CD4-positive, CD25-positive, alpha-beta regulatory T cell (primary cell): ENCODE data around the gene SIGLEC6. TPM values are rescaled to one million over a fixed set of nuclear protein-coding genes. Genes with fewer than 3 reads are reported as not detected.

Experiments used
- ATAC-seq, 2 donors: fragments of 150-1000 bp; cut with Tn5 transposase; one replicate each; pipeline ENCODE4 v1.10.0; 2021; ENCODE audit warnings: low read depth in 2 of 2, moderate number of reproducible peaks in 2 of 2, moderate library complexity in 1 of 2
- DNase-seq, 3 donors: peaks; one replicate each; pipeline versions ENCODE4 v3.0.0 to v3.0.0-alpha.2; 2012 to 2022; ENCODE audit warnings: mixed read lengths in 1 of 3
- H3K27ac ChIP-seq: one replicate; pipeline ENCODE4 v1.7.0; 2013; ENCODE audit warnings: mild to moderate bottlenecking, low read length; ENCODE audit not compliant: insufficient read depth, poor library complexity, severe bottlenecking
- H3K27me3 ChIP-seq: one replicate; pipeline ENCODE4 v1.7.0; 2013; ENCODE audit warnings: low read length; ENCODE audit not compliant: control insufficient read depth, insufficient read depth
- H3K36me3 ChIP-seq: one replicate; pipeline ENCODE4 v1.7.0; 2013; ENCODE audit warnings: mild to moderate bottlenecking, low read length, moderate library complexity; ENCODE audit not compliant: control insufficient read depth, insufficient read depth
- H3K4me1 ChIP-seq: 2 replicates; pipeline ENCODE4 v1.7.0; 2013; ENCODE audit warnings: mild to moderate bottlenecking, low read length; ENCODE audit not compliant: insufficient read depth, control insufficient read depth, poor library complexity, severe bottlenecking
- H3K4me3 ChIP-seq: one replicate; pipeline ENCODE4 v1.7.0; 2013; ENCODE audit warnings: low read depth, mild to moderate bottlenecking, low read length, moderate library complexity
- H3K9me3 ChIP-seq, 2 experiments: 1 replicate in 1 of 2; 2 replicates in 1 of 2; pipeline ENCODE4 v1.7.0; 2013; ENCODE audit warnings: low read length in 2 of 2, mild to moderate bottlenecking in 1 of 2, moderate library complexity in 1 of 2; ENCODE audit not compliant: control insufficient read depth in 2 of 2
- H3K27ac Mint-ChIP-seq, 3 donors: one replicate each; pipeline ENCODE4 v1.8.0; 2020 to 2022; ENCODE audit warnings: mild to moderate bottlenecking in 3 of 3, mixed read lengths in 3 of 3, moderate library complexity in 2 of 3
- H3K27me3 Mint-ChIP-seq: one replicate; pipeline ENCODE4 v1.8.0; 2022; ENCODE audit warnings: mild to moderate bottlenecking, mixed read lengths
- H3K36me3 Mint-ChIP-seq: one replicate; pipeline ENCODE4 v1.8.0; 2020; ENCODE audit warnings: mixed read lengths
- H3K4me1 Mint-ChIP-seq, 4 donors: one replicate each; pipeline ENCODE4 v1.8.0; 2020 to 2022; ENCODE audit warnings: mixed read lengths in 4 of 4, mild to moderate bottlenecking in 1 of 4
- H3K4me3 Mint-ChIP-seq, 4 donors: one replicate each; pipeline ENCODE4 v1.8.0; 2020 to 2022; ENCODE audit warnings: mild to moderate bottlenecking in 4 of 4, mixed read lengths in 4 of 4, moderate library complexity in 3 of 4
- H3K9me3 Mint-ChIP-seq, 7 donors: one replicate each; pipeline ENCODE4 v1.8.0; 2020 to 2022; ENCODE audit warnings: mixed read lengths in 7 of 7, mild to moderate bottlenecking in 3 of 7, moderate library complexity in 2 of 7
- polyA plus RNA-seq, 4 donors: library from polyadenylated mRNA; unstranded; fragments of 300-500 nt; fragmentation: Illumina TruSeq; gene quantifications; one replicate each; pipeline ENCODE4 v1.2.3, GENCODE V29; 2021
- total RNA-seq: library from RNA; stranded (reverse); gene quantifications from one replicate; pipeline ENCODE4 v1.2.3, GENCODE V29; 2022

SIGLEC6 gene
- total and polyA plus RNA-seq, 5 donors from 2014 or later: not detected

DNA sequence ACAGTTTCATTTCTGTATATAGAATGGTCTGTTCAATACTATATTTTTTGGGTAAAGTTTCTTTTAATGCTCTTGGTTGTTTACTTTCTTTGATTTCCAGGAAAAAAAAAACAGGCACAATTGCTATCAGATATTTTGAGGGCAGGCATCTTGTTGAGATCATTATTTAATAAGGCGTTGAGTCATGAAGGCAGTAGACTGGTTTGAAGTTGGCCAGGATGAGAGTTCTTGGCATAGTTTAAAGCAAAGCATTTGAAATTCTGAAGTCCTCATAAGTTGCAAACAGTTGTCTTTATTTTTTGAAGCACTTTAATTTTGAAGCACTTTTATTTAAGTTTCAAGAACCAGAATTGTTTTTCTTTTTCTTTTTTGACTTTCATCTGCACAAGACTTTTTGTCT, 37.0 kb upstream of the SIGLEC6 start:
- peaks cover 0 to 3% (median 0%) of the 10 kb centered on the region in 7 donors for H3K9me3 Mint-ChIP-seq
- H3K36me3 Mint-ChIP-seq: peaks cover 10% of the 10 kb centered on the region
- no peak overlapping the region for H3K4me3 Mint-ChIP-seq

GRCh38 chr19:51567583-51567982, 36.1 kb upstream of the SIGLEC6 start:
- no peak for ATAC-seq
- H3K27ac ChIP-seq: no peak overlapping the region
- peaks cover 34% of the 10 kb centered on the region for H3K27me3 Mint-ChIP-seq
- H3K4me1 Mint-ChIP-seq: peaks cover 10 to 21% (median 18%) of the 10 kb centered on the region in 4 donors
- no peaks in the 10 kb centered on the region for H3K36me3 ChIP-seq
- peaks cover 17% of the 10 kb centered on the region for H3K4me1 ChIP-seq
- H3K9me3 ChIP-seq: no peaks in the 10 kb centered on the region
- H3K4me3 Mint-ChIP-seq: no peak overlapping the region
- no peak overlapping the region for H3K4me3 ChIP-seq
- no peak overlapping the region for H3K27ac Mint-ChIP-seq
- H3K36me3 Mint-ChIP-seq: peaks cover 6% of the 10 kb centered on the region
- H3K9me3 Mint-ChIP-seq: peaks cover 0 to 3% (median 0%) of the 10 kb centered on the region in 7 donors
- no peak for DNase-seq
- H3K27me3 ChIP-seq: peaks cover 17% of the 10 kb centered on the region

More for the DNA sequence above, 37.0 kb upstream of the SIGLEC6 start:
- H3K9me3 ChIP-seq: no peaks in the 10 kb centered on the region
- peaks cover 17% of the 10 kb centered on the region for H3K4me1 ChIP-seq
- no peak overlapping the region for H3K27ac ChIP-seq
- ATAC-seq (no peak), DNase-seq (no peak)
- no peak overlapping the region for H3K27ac Mint-ChIP-seq
- peaks cover 17% of the 10 kb centered on the region for H3K27me3 ChIP-seq
- H3K4me3 ChIP-seq: no peak overlapping the region
- peaks cover 13 to 30% (median 19%) of the 10 kb centered on the region in 4 donors for H3K4me1 Mint-ChIP-seq
- H3K36me3 ChIP-seq: peaks cover 6% of the 10 kb centered on the region
- peaks cover 31% of the 10 kb centered on the region for H3K27me3 Mint-ChIP-seq

GRCh38 chr19:51566489-51567100, 35.1 kb upstream of the SIGLEC6 start:
- no peaks in the 10 kb centered on the region for H3K36me3 ChIP-seq
- Mint-ChIP-seq H3K27ac (no peak overlapping the region), H3K4me3 (no peak overlapping the region), H3K36me3 (no peaks in the 10 kb centered on the region), H3K4me1 (peaks cover 5 to 15% (median 11%) of the 10 kb centered on the region in 4 donors), H3K9me3 (peaks cover 0 to 3% (median 0%) of the 10 kb centered on the region in 7 donors), H3K27me3 (peaks cover 37% of the 10 kb centered on the region)
- peaks cover 11% of the 10 kb centered on the region for H3K4me1 ChIP-seq
- ATAC-seq (no peak), DNase-seq (no peak)
- H3K27me3 ChIP-seq: peaks cover 17% of the 10 kb centered on the region
- no peak overlapping the region for H3K27ac ChIP-seq
- H3K4me3 ChIP-seq: no peak overlapping the region
- H3K9me3 ChIP-seq: no peaks in the 10 kb centered on the region

DNA sequence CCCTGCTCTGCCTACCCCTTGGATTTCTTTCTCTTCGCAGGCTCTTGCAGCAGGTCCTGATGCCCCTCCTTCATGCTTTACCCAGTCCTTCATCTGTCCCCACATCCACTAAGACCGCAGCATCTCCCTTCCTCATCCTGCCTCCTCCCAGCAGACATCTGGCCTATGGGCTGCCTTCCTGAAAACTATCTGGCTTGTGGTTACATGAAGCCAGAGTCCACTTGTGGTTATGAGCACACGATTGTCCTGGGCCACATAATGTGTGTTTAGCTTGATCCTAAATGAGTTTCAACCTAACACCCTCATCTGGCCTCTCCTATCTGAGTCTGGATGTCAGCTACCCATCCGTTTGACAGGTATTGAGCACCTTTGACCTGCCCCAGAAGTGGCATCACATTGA, 34.1 kb upstream of the SIGLEC6 start:
- Histone ChIP-seq H3K36me3 (no peaks in the 10 kb centered on the region), H3K27me3 (peaks cover 17% of the 10 kb centered on the region), H3K9me3 (no peaks in the 10 kb centered on the region), H3K4me3 (no peak overlapping the region), H3K4me1 (peaks cover 4% of the 10 kb centered on the region), H3K27ac (no peak overlapping the region)
- Mint-ChIP-seq H3K4me1 (peaks cover 2 to 8% (median 3%) of the 10 kb centered on the region in 4 donors), H3K36me3 (no peaks in the 10 kb centered on the region), H3K4me3 (no peak overlapping the region), H3K27ac (no peak overlapping the region), H3K9me3 (peaks cover 0 to 4% (median 0%) of the 10 kb centered on the region in 7 donors), H3K27me3 (peaks cover 37% of the 10 kb centered on the region)
- DNase-seq (no peak), ATAC-seq (no peak)

GRCh38 chr19:51564791-51565190, 33.3 kb upstream of the SIGLEC6 start:
- Histone ChIP-seq H3K27ac (no peak overlapping the region), H3K27me3 (peaks cover 20% of the 10 kb centered on the region), H3K9me3 (no peaks in the 10 kb centered on the region), H3K4me1 (no peaks in the 10 kb centered on the region), H3K36me3 (no peaks in the 10 kb centered on the region), H3K4me3 (no peak overlapping the region)
- Mint-ChIP-seq H3K4me1 (peaks cover 0 to 5% (median 0%) of the 10 kb centered on the region in 4 donors), H3K4me3 (no peak overlapping the region), H3K36me3 (no peaks in the 10 kb centered on the region), H3K27ac (no peak overlapping the region), H3K9me3 (peaks cover 0 to 5% (median 0%) of the 10 kb centered on the region in 7 donors), H3K27me3 (peaks cover 43% of the 10 kb centered on the region)
- ATAC-seq (no peak), DNase-seq (no peak)

DNA sequence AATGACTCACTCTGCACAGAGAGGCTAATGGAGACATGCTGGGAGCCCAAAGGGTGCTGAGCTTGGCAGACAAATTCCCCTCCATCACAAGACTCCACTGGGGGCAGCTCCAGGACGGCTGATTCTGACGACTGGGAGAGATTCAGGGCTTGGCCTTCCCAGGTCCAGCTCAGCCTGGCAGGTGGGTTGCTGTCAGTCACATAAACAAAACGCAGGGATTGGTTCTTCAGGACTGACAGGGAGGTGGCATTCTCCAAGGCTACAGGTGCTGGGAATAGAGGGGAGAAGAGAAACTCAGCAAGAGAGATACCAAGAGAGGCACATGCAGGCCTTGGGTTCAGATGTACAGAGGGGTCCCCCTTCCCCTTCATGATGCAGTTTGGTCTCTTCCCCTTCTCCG, 28.9 kb upstream of the SIGLEC6 start:
- H3K36me3 ChIP-seq: no peaks in the 10 kb centered on the region
- no peak overlapping the region for H3K27ac Mint-ChIP-seq
- H3K9me3 Mint-ChIP-seq: peaks cover 0 to 5% (median 0%) of the 10 kb centered on the region in 7 donors
- no peak overlapping the region for H3K4me3 ChIP-seq
- no peaks in the 10 kb centered on the region for H3K9me3 ChIP-seq
- H3K27me3 Mint-ChIP-seq: peaks cover 29% of the 10 kb centered on the region
- peaks cover 13% of the 10 kb centered on the region for H3K27me3 ChIP-seq
- DNase-seq (no peak), ATAC-seq (no peak)
- H3K4me1 ChIP-seq: no peaks in the 10 kb centered on the region
- no peaks in the 10 kb centered on the region for H3K4me1 Mint-ChIP-seq
- H3K4me3 Mint-ChIP-seq: no peak overlapping the region
- no peak overlapping the region for H3K27ac ChIP-seq
- no peaks in the 10 kb centered on the region for H3K36me3 Mint-ChIP-seq

- DNase-seq (no peak), ATAC-seq (no peak)
- H3K4me1 Mint-ChIP-seq: no peaks in the 10 kb centered on the region
Observed at GRCh38 chr19:51559240-51559639, 27.8 kb upstream of the SIGLEC6 start.

More at GRCh38 chr19:51559240-51559639, 27.8 kb upstream of the SIGLEC6 start:
- Mint-ChIP-seq H3K36me3 (no peaks in the 10 kb centered on the region), H3K4me3 (no peak overlapping the region), H3K9me3 (peaks cover 0 to 5% (median 0%) of the 10 kb centered on the region in 7 donors), H3K27ac (no peak overlapping the region), H3K27me3 (peaks cover 24% of the 10 kb centered on the region)
- Histone ChIP-seq H3K9me3 (no peaks in the 10 kb centered on the region), H3K4me3 (no peak overlapping the region), H3K27ac (no peak overlapping the region), H3K27me3 (peaks cover 12% of the 10 kb centered on the region), H3K4me1 (no peaks in the 10 kb centered on the region), H3K36me3 (no peaks in the 10 kb centered on the region)
